Activated CD8-positive, alpha-beta memory T cell treated with anti-CD3 and anti-CD28 coated beads for 4 hours (primary cell): ENCODE measurements around the gene SFXN4.
"Not testable (repeated sequence)": the region's sequence is repeated elsewhere in the genome, so short reads cannot be mapped to it uniquely, and the experiment has no call there.

Experiments
- DNase-seq, 2 donors: peaks; one replicate each; pipeline ENCODE4 v3.0.0-alpha.2; 2020; ENCODE audit warnings: low read depth in 2 of 2

Gene SFXN4

DNA sequence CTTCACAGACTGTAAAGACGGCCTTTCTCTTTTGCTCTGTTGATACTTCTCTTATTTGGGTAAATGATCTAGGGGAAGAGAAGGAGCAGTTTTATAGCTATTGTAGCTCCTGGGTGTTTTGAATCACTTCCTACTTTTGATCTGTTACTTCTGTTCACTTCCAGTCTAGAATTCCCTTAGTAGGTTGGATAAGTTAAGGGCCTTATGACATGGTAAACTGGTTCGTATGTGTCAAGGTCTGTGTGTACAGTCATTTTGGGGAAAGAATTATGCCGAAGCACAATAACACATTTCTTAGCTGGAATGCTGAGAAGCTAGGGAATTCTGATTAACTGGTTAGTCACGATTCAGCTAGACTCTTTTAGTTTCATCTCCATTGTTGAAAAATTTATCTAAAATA is 53.5 kb downstream of the SFXN4 start:
- DNase-seq, result no peak

DNA sequence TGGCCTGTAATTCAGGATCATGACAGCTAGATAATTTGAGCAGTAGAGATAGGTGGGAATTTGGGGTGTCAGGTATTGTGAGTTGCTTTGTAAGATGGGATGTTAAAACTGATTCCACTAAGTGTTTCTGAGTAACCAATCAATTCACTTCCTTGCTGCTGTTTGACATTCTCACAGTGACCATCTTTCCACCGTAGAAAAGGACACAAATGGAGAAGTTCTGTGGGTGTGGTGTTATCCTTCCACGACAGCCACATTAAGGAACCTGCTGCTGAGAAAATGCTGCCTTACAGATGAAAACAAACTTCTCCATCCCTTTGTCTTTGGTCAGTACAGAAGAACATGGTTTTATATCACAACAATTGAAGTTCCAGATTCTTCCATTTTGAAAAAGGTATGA is 57.7 kb downstream of the SFXN4 start:
- not testable (repeated sequence) for DNase-seq

DNA sequence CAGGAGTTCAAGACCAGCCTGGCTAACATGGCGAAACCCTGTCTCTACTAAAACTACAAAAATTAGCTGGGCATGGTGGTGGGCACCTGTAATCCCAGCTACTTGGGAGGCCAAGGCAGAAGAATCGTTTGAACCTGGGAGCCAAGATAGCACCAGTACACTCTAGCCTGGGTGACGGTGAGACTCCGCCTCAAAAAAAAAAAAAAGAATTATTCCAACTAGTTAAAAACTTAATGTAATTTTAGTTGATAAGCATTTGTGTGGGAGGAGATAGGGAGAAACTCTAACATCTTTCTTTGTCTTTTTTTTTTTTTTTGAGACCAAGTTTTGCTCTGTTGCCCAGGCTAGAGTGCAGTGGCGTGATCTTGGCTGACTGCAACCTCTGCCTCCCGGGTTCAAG is 58.4 kb downstream of the SFXN4 start:
- DNase-seq, result not testable (repeated sequence)

DNA sequence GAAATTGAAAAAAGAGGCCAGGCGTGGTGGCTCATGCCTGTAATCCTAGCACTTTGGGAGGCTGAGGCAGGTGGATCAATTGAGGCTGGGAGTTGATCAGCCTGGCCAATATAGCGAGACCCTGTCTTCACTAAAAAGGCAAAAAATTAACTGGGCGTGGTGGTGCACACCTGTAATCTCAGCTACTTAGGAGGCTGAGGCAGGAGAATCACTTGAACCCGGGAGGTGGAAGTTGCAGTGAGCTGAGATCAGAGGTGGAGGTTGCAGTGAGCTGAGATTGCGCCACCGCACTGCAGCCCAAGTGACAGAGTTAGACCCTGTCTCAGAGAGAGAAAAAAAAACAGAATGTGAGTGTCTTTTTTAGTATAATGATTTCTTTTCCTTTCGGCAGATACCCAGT is 59.6 kb downstream of the SFXN4 start:
- not testable (repeated sequence) for DNase-seq

DNA sequence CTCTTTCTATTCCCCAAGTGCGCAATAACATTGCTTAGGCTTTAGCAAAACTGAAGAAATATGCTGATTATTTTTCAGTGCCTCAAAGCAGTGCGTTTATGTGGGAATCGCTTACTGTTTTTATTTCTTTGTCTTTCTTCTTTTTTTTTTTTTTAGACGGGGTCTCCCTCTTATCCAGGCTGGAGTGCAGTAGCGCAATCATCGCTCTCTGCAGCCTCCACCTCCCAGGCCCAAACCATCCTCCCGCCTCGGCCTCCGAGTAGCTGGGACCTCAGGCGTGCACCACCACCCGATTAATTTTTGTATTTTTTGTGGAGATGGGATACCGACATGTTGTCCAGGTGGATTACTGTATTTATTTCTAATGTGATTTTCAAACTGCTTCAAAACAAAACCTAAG is 60.4 kb downstream of the SFXN4 start:
- DNase-seq, result no peak

- DNase-seq, result no peak
These were observed 60.9 kb downstream of the SFXN4 start for GRCh38 chr10:119104654-119105015.

- DNase-seq, result peak; percentile 61 to 64
These were observed 61.4 kb downstream of the SFXN4 start, which contains the start of gene DENND10 for GRCh38 chr10:119103903-119104653. TSS of gene DENND10 (plus strand) at chr10:119104113. CDS start at chr10:119104143, 30 bp downstream.

- DNase-seq, result no peak
These were observed 62.1 kb downstream of the SFXN4 start for GRCh38 chr10:119103241-119103902.

- DNase-seq, result no peak
These were observed 64.0 kb downstream of the SFXN4 start for GRCh38 chr10:119101366-119102098.

- DNase-seq, result no peak
These were observed 64.9 kb downstream of the SFXN4 start for GRCh38 chr10:119100434-119101238.

DNA sequence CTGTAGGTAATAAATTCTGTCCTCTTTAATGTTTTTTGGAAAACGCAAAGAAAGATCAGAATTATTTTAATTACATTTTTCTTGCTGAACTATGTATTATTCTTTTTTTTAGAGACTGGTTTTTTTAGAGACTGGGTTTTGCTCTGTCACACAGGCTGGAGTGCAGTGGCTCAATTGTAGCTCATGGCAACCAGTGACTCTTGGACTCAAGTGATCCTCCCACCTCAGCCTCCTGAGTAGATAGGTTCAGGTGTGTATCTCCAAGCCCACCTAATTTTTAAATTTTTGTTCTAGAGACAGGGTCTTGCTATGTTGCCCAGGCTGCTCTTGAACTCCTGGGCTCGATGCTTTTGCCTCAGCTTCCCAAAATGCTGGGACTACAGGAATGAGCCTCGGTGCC is 66.9 kb downstream of the SFXN4 start:
- no peak for DNase-seq

GRCh38 chr10:119096641-119097415 is 68.7 kb downstream of the SFXN4 start:
- DNase-seq, result not testable (repeated sequence)

- no peak for DNase-seq
These were observed 69.9 kb downstream of the SFXN4 start for GRCh38 chr10:119095640-119096039.

DNA sequence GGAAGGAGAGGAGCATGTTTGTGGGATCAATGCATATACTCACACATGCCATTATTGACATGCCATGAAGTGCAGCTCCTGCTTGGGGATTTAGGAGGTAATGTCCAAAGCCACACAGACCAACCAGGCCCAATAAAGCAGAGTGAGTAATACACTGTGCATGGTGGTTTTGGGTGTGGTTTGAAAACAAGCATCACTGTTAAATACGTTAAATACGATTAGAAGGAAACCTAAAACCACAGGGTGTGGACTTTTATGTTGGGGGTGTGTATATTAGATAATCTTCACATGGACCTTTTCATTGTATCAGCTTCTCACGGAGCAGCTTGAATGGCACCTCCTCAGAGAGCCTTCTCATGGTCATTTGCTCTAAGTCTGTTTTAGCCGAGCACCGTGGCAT is 74.5 kb downstream of the SFXN4 start:
- no peak for DNase-seq
